Left ventricle myocardium inferior (tissue), 1 donor: ENCODE measurements around the gene TBCB. TPM values are rescaled to one million over a fixed set of nuclear protein-coding genes. Genes with fewer than 3 reads are reported as not detected.

Source experiments
- DNase-seq: peaks from one replicate; pipeline ENCODE4 v3.0.0-alpha.2; 2020
- H3K27ac ChIP-seq: fragments of 200-600 bp; replicated peaks from 2 replicates; pipeline ENCODE4 v1.8.0; 2021
- H3K27me3 ChIP-seq: fragments of 200-600 bp; 2 replicates; pipeline ENCODE4 v1.8.0; 2021; ENCODE audit warnings: low read depth
- H3K36me3 ChIP-seq: fragments of 200-600 bp; 2 replicates; pipeline ENCODE4 v1.8.0; 2021
- H3K4me1 ChIP-seq: fragments of 200-600 bp; 2 replicates; pipeline ENCODE4 v1.8.0; 2021
- H3K4me3 ChIP-seq: fragments of 200-600 bp; 2 replicates; pipeline ENCODE4 v1.8.0; 2021; ENCODE audit warnings: mild to moderate bottlenecking, moderate library complexity
- H3K9me3 ChIP-seq: fragments of 200-600 bp; replicated peaks from 2 replicates; pipeline ENCODE4 v1.8.0; 2021
- intact Hi-C: fragments of 100-400 bp; cut with micrococcal nuclease; formaldehyde crosslinking; loops from one replicate; pipeline ENCODE4 v1.11.0; 2022
- total RNA-seq: library from RNA; stranded (reverse); fragmentation: NEBNext Ultra II Directional; extraction: Animal tissue kit (Norgen Biotek cat#: 25700); gene quantifications from one replicate; pipeline ENCODE4 v1.2.1, GENCODE V29; 2021
- TF ChIP-seq, protein P1 (sequence below): fragments of 200-600 bp; IDR thresholded peaks from 2 replicates; pipeline ENCODE4 v1.8.0; 2021; ENCODE audit warnings: antibody characterized with exemption, mild to moderate bottlenecking, borderline replicate concordance
- donor health status: DM: no; HTN: yes; CAD: no; lungs with severe emphysema.

The TBCB gene
- total RNA-seq, 1 donor from 2014 or later: 94.9 TPM

DNA sequence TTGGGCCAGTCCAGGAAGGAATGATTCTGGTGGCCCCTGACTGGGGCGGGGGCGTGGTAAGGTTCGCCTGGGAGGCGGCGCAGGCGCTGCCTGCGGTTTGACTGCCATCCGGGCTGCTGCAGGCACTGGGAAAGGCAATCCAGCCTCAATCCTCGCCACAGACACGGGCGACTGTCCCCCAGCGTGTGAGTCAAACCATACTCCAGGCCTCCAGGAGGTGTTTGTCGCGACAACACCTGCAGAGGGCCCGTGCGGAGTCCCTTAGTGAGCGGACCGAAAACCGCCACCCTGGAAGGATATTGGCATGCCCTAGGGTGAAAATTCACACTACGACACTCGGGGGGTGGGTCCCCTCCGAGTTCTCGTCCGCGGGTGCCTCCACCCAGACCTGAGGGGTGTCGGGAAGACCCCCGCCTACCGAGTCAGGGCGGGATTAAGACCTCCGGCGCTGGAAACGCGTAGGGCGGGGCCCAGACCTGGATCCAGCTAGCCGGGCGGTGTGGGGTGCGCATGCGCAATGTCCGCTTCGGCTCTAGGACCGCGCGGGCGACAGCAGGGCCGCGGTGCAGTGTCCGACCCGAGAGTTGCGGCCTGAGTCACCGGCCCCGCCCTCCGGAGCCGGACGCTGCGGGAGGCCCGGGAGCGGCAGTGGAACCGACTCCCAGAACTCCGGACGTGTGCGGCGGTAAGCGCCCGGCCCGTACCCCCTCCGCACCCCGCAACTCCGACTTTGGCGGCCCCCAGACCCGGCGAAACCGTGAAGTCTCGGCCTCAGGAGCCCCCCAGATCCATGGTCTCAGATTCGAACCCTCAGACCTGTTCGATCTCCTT is 24.4 kb downstream of the TBCB start, which contains the start of gene CAPNS1:
TSS of gene CAPNS1 (plus strand) at position 594 of the 831 bp plus-strand sequence. CDS start 946 bp downstream, outside the sequence.
- no peaks in the 10 kb centered on the region for H3K9me3 ChIP-seq
- H3K27ac ChIP-seq: peak within 1 kb of the TSS; percentile 98
- intact Hi-C loops: no loop called here
- H3K4me1 ChIP-seq: peaks cover 43% of the 10 kb centered on the region
- TF ChIP-seq, protein P1, sequence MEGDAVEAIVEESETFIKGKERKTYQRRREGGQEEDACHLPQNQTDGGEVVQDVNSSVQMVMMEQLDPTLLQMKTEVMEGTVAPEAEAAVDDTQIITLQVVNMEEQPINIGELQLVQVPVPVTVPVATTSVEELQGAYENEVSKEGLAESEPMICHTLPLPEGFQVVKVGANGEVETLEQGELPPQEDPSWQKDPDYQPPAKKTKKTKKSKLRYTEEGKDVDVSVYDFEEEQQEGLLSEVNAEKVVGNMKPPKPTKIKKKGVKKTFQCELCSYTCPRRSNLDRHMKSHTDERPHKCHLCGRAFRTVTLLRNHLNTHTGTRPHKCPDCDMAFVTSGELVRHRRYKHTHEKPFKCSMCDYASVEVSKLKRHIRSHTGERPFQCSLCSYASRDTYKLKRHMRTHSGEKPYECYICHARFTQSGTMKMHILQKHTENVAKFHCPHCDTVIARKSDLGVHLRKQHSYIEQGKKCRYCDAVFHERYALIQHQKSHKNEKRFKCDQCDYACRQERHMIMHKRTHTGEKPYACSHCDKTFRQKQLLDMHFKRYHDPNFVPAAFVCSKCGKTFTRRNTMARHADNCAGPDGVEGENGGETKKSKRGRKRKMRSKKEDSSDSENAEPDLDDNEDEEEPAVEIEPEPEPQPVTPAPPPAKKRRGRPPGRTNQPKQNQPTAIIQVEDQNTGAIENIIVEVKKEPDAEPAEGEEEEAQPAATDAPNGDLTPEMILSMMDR: peak; percentile 39
- peak within 1 kb of the TSS; percentile 86 for H3K4me3 ChIP-seq
- H3K27me3 ChIP-seq: no peaks in the 10 kb centered on the region
- peak; percentile 99 for DNase-seq
- peaks cover 30% of the 10 kb centered on the region for H3K36me3 ChIP-seq

- Histone ChIP-seq H3K4me3 (peak overlapping the region; percentile 86), H3K27ac (peak overlapping the region; percentile 98), H3K9me3 (no peaks in the 10 kb centered on the region), H3K4me1 (peaks cover 43% of the 10 kb centered on the region), H3K27me3 (no peaks in the 10 kb centered on the region), H3K36me3 (peaks cover 38% of the 10 kb centered on the region)
- intact Hi-C loops: no loop called here
- TF ChIP-seq, protein P1: no peak
- DNase-seq: peak; percentile 28
These were observed 25.2 kb downstream of the TBCB start for GRCh38 chr19:36140304-36141038.

DNA sequence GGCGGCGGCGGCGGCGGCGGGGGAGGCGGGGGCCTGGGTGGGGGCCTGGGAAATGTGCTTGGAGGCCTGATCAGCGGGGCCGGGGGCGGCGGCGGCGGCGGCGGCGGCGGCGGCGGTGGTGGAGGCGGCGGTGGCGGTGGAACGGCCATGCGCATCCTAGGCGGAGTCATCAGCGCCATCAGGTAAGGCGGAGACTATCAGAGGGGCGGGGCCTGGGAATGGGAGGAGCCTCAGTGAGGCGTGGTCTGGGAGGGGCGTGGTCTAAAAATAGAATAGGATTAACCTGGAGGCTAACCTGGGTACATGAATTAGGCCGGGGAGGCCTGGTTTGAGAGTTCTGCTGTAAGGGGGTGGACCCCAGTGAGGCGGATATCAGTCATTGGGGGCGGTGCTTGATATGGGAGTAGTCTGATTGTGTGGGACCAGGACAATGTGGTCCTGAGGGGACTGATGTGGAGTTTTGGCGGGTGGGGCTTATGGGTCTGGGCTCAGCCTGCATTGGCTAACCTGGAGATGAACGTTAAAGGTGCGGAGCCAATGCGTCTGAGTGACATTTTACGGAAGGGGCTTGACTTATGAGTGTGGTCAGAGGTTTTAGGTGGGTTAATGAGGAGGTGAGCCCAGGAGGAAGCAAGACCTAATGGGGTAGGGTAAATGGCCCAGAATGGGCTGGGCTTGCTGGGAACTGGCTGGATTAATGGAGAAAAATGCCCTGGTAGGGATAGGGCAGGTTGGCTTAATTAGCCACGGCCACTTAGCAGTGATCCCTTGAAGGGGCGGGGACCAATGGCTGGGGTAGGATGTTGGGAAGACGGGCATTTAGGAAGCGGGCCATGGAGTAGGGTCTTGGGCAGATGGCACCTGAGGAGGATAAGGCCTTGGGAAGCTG is 26.0 kb downstream of the TBCB start:
- no peaks in the 10 kb centered on the region for H3K27me3 ChIP-seq
- peak; percentile 88 for DNase-seq
- H3K27ac ChIP-seq: peak overlapping the region; percentile 98
- H3K9me3 ChIP-seq: no peaks in the 10 kb centered on the region
- TF ChIP-seq, protein P1: no peak
- H3K4me3 ChIP-seq: peak overlapping the region; percentile 86
- H3K4me1 ChIP-seq: peaks cover 38% of the 10 kb centered on the region
- intact Hi-C loops: no loop called here
- peaks cover 46% of the 10 kb centered on the region for H3K36me3 ChIP-seq

GRCh38 chr19:36142046-36142445 is 26.8 kb downstream of the TBCB start:
- Histone ChIP-seq H3K4me3 (peak overlapping the region; percentile 86), H3K4me1 (peaks cover 31% of the 10 kb centered on the region), H3K27me3 (no peaks in the 10 kb centered on the region), H3K9me3 (no peaks in the 10 kb centered on the region), H3K36me3 (peaks cover 54% of the 10 kb centered on the region), H3K27ac (peak overlapping the region; percentile 98)
- TF ChIP-seq, protein P1: no peak
- peak; percentile 21 for DNase-seq
- intact Hi-C loops: no loop called here

- no peak for DNase-seq
- Histone ChIP-seq H3K4me1 (peaks cover 26% of the 10 kb centered on the region), H3K27ac (no peak overlapping the region), H3K27me3 (no peaks in the 10 kb centered on the region), H3K9me3 (no peaks in the 10 kb centered on the region), H3K36me3 (peaks cover 58% of the 10 kb centered on the region), H3K4me3 (no peak overlapping the region)
- TF ChIP-seq, protein P1: no peak
- intact Hi-C loops: no loop called here
These were observed 27.2 kb downstream of the TBCB start for GRCh38 chr19:36142496-36142895.
